Neuronal stem cell (in vitro differentiated cells): ENCODE results near the gene DUS2.

Experiments
- DNase-seq: peaks from one replicate; pipeline ENCODE4 v3.0.0-alpha.2; 2013; ENCODE audit warnings: low spot score
- H2AFZ ChIP-seq: one replicate; pipeline ENCODE4 v1.6.1; 2013; ENCODE audit warnings: mild to moderate bottlenecking, low read length, inconsistent platforms
- H2AK5ac ChIP-seq: 2 replicates; pipeline ENCODE4 v1.6.1; 2013; ENCODE audit warnings: low read depth, mild to moderate bottlenecking, inconsistent platforms, low read length, moderate library complexity, mixed read lengths
- H2BK120ac ChIP-seq: 2 replicates; pipeline ENCODE4 v1.6.1; 2013; ENCODE audit warnings: low read depth, mild to moderate bottlenecking, inconsistent platforms, low read length, moderate library complexity, mixed read lengths
- H2BK12ac ChIP-seq: one replicate; pipeline ENCODE4 v1.6.1; 2013; ENCODE audit warnings: low read length, inconsistent platforms
- H2BK15ac ChIP-seq: 2 replicates; pipeline ENCODE4 v1.6.1; 2013; ENCODE audit warnings: mild to moderate bottlenecking, low read length, inconsistent platforms, mixed read lengths
- H2BK5ac ChIP-seq: one replicate; pipeline ENCODE4 v1.6.1; 2013; ENCODE audit warnings: inconsistent platforms, mild to moderate bottlenecking, low read length, moderate library complexity
- H3K14ac ChIP-seq: one replicate; pipeline ENCODE4 v1.6.1; 2013; ENCODE audit warnings: low read length, inconsistent platforms
- H3K18ac ChIP-seq: 2 replicates; pipeline ENCODE4 v1.6.1; 2013; ENCODE audit warnings: low read length, inconsistent platforms
- H3K23ac ChIP-seq: 2 replicates; pipeline ENCODE4 v1.6.1; 2013; ENCODE audit warnings: low read depth, mild to moderate bottlenecking, mixed read lengths, low read length, inconsistent platforms; ENCODE audit not compliant: poor library complexity
- H3K27ac ChIP-seq: replicated peaks from 3 replicates; pipeline ENCODE4 v1.5.1; 2013; ENCODE audit warnings: low read length, inconsistent platforms
- H3K27me3 ChIP-seq, 3 experiments: 2 replicates each; pipeline ENCODE4 v1.6.1; 2013; ENCODE audit warnings: low read length in 3 of 3, mild to moderate bottlenecking in 2 of 3, inconsistent platforms in 1 of 3, low read depth in 1 of 3, mixed read lengths in 1 of 3, moderate library complexity in 1 of 3; ENCODE audit not compliant: control insufficient read depth in 3 of 3, insufficient read depth in 3 of 3
- H3K36me3 ChIP-seq, 2 donors: replicated peaks in 1 of 2; 2 replicates each; pipeline ENCODE4 v1.6.1; 2013; ENCODE audit warnings: low read length in 2 of 2; ENCODE audit not compliant: control insufficient read depth in 2 of 2, insufficient read depth in 2 of 2
- H3K4ac ChIP-seq: 2 replicates; pipeline ENCODE4 v1.6.1; 2013; ENCODE audit warnings: inconsistent platforms, mild to moderate bottlenecking, low read length, moderate library complexity
- H3K4me1 ChIP-seq, 2 donors: 1 replicate in 1 of 2; 2 replicates in 1 of 2; pipeline ENCODE4 v1.6.1; 2013; ENCODE audit warnings: low read length in 2 of 2, low read depth in 1 of 2; ENCODE audit not compliant: control insufficient read depth in 2 of 2, insufficient read depth in 1 of 2
- H3K4me2 ChIP-seq: one replicate; pipeline ENCODE4 v1.6.1; 2013; ENCODE audit warnings: mild to moderate bottlenecking, low read length, inconsistent platforms; ENCODE audit not compliant: insufficient read depth, poor library complexity, severe bottlenecking
- H3K4me3 ChIP-seq, 2 donors: 2 replicates each; pipeline ENCODE4 v1.5.1; 2013; ENCODE audit warnings: low read length in 2 of 2, mild to moderate bottlenecking in 2 of 2, inconsistent platforms in 1 of 2, moderate library complexity in 1 of 2
- H3K79me1 ChIP-seq: one replicate; pipeline ENCODE4 v1.6.1; 2013; ENCODE audit warnings: low read depth, mild to moderate bottlenecking, inconsistent platforms, low read length, moderate library complexity
- H3K9ac ChIP-seq: one replicate; pipeline ENCODE4 v1.6.1; 2013; ENCODE audit warnings: mild to moderate bottlenecking, low read depth, low read length, inconsistent platforms; ENCODE audit not compliant: poor library complexity
- H3K9me3 ChIP-seq, 2 donors: replicated peaks in 1 of 2; 2 replicates each; pipeline versions ENCODE3 to v1.6.1; 2013; ENCODE audit warnings: low read length in 2 of 2, mild to moderate bottlenecking in 2 of 2, inconsistent platforms in 1 of 2, low read depth in 1 of 2, mixed read lengths in 1 of 2, moderate library complexity in 1 of 2; ENCODE audit not compliant: control insufficient read depth in 2 of 2, insufficient read depth in 1 of 2
- H4K8ac ChIP-seq: one replicate; pipeline ENCODE4 v1.6.1; 2013; ENCODE audit warnings: low read depth, mild to moderate bottlenecking, inconsistent platforms, low read length, moderate library complexity
- H4K91ac ChIP-seq: one replicate; pipeline ENCODE4 v1.6.1; 2013; ENCODE audit warnings: low read length, low read depth, mild to moderate bottlenecking, inconsistent platforms; ENCODE audit not compliant: poor library complexity
- WGBS, 2 donors: extraction: QIAGEN DNeasy Blood & Tissue Kit; methylation state at CpG; one replicate each; pipeline ENCODE4 v1.1.7; 2013; ENCODE audit warnings: missing lambda C conversion rate in 2 of 2, mixed read lengths in 1 of 2; ENCODE audit not compliant: insufficient read length in 2 of 2, insufficient replicate concordance in 1 of 2; ENCODE audit errors: extremely low coverage in 2 of 2; 5-methylcytosine and 5-hydroxymethylcytosine counted together

DUS2 gene

GRCh38 chr16:68088130-68088972 is 65.3 kb downstream of the DUS2 start:
- Histone ChIP-seq H3K18ac (no peak overlapping the region), H3K23ac (no peak overlapping the region), H2BK120ac (no peak overlapping the region), H3K4me3 (no peak overlapping the region), H3K27me3 (no peaks in the 10 kb centered on the region), H2BK5ac (no peak overlapping the region), H4K91ac (no peak overlapping the region), H3K4ac (no peak overlapping the region), H4K8ac (no peak overlapping the region), H3K27ac (no peak overlapping the region), H2BK15ac (no peak overlapping the region), H2AK5ac (no peak overlapping the region), H3K4me2 (no peak overlapping the region), H3K14ac (no peak overlapping the region), H3K9ac (no peak overlapping the region), H3K36me3 (no peaks in the 10 kb centered on the region), H2AFZ (no peak overlapping the region), H3K9me3 (no peaks in the 10 kb centered on the region), H3K79me1 (peaks cover 1% of the 10 kb centered on the region), H2BK12ac (no peak overlapping the region), H3K4me1 (peaks cover 7 to 16% of the 10 kb centered on the region in 2 donors)
- no peak for DNase-seq
- WGBS, 2 donors: no CpG with 5 or more reads among the region's 9 CpGs

GRCh38 chr16:68089067-68089466 is 66.0 kb downstream of the DUS2 start:
- WGBS, 2 donors: no CpG with 5 or more reads among the region's 4 CpGs
- H3K27me3 ChIP-seq: no peaks in the 10 kb centered on the region
- DNase-seq: no peak
- H3K18ac ChIP-seq: no peak overlapping the region
- H2BK15ac ChIP-seq: no peak overlapping the region
- H2BK120ac ChIP-seq: no peak overlapping the region
- no peak overlapping the region for H2AFZ ChIP-seq
- H2BK12ac ChIP-seq: no peak overlapping the region
- no peak overlapping the region for H4K8ac ChIP-seq
- no peaks in the 10 kb centered on the region for H3K36me3 ChIP-seq
- no peak overlapping the region for H3K4me3 ChIP-seq
- peaks cover 3 to 9% of the 10 kb centered on the region in 2 donors for H3K4me1 ChIP-seq
- H2BK5ac ChIP-seq: no peak overlapping the region
- no peak overlapping the region for H3K9ac ChIP-seq
- H3K14ac ChIP-seq: no peak overlapping the region
- H3K4ac ChIP-seq: no peak overlapping the region
- no peak overlapping the region for H3K27ac ChIP-seq
- H3K4me2 ChIP-seq: no peak overlapping the region
- no peaks in the 10 kb centered on the region for H3K9me3 ChIP-seq
- H2AK5ac ChIP-seq: no peak overlapping the region
- no peak overlapping the region for H3K23ac ChIP-seq
- H3K79me1 ChIP-seq: peaks cover 1% of the 10 kb centered on the region
- no peak overlapping the region for H4K91ac ChIP-seq

- Histone ChIP-seq H3K14ac (no peak overlapping the region), H3K4me2 (no peak overlapping the region), H3K4ac (no peak overlapping the region), H2BK120ac (no peak overlapping the region), H2BK15ac (no peak overlapping the region), H2BK5ac (no peak overlapping the region), H4K8ac (no peak overlapping the region), H2AFZ (no peak overlapping the region), H2BK12ac (no peak overlapping the region), H3K27ac (no peak overlapping the region), H3K9me3 (no peaks in the 10 kb centered on the region), H3K23ac (no peak overlapping the region), H2AK5ac (no peak overlapping the region), H3K9ac (no peak overlapping the region), H3K79me1 (peaks cover 1% of the 10 kb centered on the region), H3K4me3 (no peak overlapping the region), H3K18ac (no peak overlapping the region), H3K36me3 (no peaks in the 10 kb centered on the region), H3K4me1 (peaks cover 0 to 6% of the 10 kb centered on the region in 2 donors), H4K91ac (no peak overlapping the region), H3K27me3 (no peaks in the 10 kb centered on the region)
- 100% methylated on average over 1 of the region's 3 CpGs; no CpG with 5 or more reads in 1 of the 2 donors for WGBS, 2 donors
- no peak for DNase-seq
Observed at GRCh38 chr16:68090130-68090529, 67.0 kb downstream of the DUS2 start.

- Histone ChIP-seq H3K14ac (no peak overlapping the region), H2BK5ac (no peak overlapping the region), H3K36me3 (no peaks in the 10 kb centered on the region), H3K18ac (no peak overlapping the region), H3K4ac (no peak overlapping the region), H3K4me1 (peaks cover 0 to 6% of the 10 kb centered on the region in 2 donors), H3K79me1 (no peaks in the 10 kb centered on the region), H2AFZ (no peak overlapping the region), H2BK15ac (no peak overlapping the region), H3K4me2 (no peak overlapping the region), H2BK120ac (no peak overlapping the region), H3K9ac (no peak overlapping the region), H3K9me3 (no peaks in the 10 kb centered on the region), H4K91ac (no peak overlapping the region), H3K23ac (no peak overlapping the region), H3K27me3 (no peaks in the 10 kb centered on the region), H3K27ac (no peak overlapping the region), H2AK5ac (no peak overlapping the region), H3K4me3 (no peak overlapping the region), H4K8ac (no peak overlapping the region), H2BK12ac (no peak overlapping the region)
- no CpG with 5 or more reads among the region's 3 CpGs for WGBS, 2 donors
- no peak for DNase-seq
Observed at GRCh38 chr16:68090533-68090932, 67.4 kb downstream of the DUS2 start.
